Esophagus mucosa (tissue), 1 donor: ENCODE measurements around the gene ORC5. TPM values are rescaled to one million over a fixed set of nuclear protein-coding genes. Genes with fewer than 3 reads are reported as not detected.
"Not testable (repeated sequence)": the region's sequence is repeated elsewhere in the genome, so short reads cannot be mapped to it uniquely, and the experiment has no call there.

ENCODE experiments used
- ATAC-seq: fragments of 200-7000 bp; cut with Tn5 transposase; one replicate; pipeline ENCODE4 v1.9.1; 2020
- total RNA-seq: library from RNA; stranded (reverse); gene quantifications from one replicate; pipeline ENCODE4 v1.2.4, GENCODE V29; 2023
- donor health status: DM: yes; HTN: yes; CAD: no.

Gene ORC5
- total RNA-seq, 1 donor from 2014 or later, result 15.9 TPM

- no peak for ATAC-seq
Observed at GRCh38 chr7:104185346-104185745, 22.5 kb downstream of the ORC5 start.

DNA sequence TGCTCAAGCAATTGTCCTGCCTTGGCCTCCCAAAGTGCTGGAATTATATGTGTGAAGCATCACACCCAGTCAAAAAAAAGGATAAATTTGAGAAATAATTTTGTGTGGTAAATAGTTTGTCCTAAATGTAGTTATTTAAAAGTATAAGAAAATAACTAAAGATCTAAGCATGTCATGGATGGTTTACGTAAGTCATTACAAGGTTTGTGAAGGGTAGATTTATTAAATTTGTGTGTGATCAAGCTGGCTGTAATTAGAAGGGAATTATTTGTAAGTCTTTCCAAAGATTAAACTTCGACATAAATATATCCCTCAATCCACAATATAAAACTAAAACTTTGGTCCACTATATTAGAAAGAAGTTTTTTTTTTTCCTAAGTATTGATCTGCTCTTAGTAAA, 28.6 kb downstream of the ORC5 start:
- no peak for ATAC-seq

GRCh38 chr7:104177565-104178083, 30.2 kb downstream of the ORC5 start:
- not testable (repeated sequence) for ATAC-seq

DNA sequence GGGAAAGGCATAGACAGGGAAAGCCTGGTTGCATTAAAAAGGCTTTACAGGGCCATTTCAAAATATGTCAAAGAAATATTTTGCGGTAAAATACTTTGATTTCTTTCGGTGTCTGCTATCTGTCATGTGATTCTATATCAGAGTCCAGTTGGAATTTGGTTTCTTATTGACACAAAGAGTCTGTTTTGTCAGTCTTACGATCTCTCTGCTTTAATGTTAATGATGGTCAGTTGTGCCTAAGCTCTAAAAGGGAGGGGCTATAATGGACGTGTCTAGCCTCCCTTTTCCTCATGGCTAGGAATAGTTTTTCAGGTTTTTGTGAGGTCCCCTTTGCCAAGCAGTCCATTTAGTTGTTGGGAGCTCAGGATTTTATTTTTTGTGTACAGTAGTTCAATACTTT, 31.5 kb downstream of the ORC5 start:
- ATAC-seq, result no peak

DNA sequence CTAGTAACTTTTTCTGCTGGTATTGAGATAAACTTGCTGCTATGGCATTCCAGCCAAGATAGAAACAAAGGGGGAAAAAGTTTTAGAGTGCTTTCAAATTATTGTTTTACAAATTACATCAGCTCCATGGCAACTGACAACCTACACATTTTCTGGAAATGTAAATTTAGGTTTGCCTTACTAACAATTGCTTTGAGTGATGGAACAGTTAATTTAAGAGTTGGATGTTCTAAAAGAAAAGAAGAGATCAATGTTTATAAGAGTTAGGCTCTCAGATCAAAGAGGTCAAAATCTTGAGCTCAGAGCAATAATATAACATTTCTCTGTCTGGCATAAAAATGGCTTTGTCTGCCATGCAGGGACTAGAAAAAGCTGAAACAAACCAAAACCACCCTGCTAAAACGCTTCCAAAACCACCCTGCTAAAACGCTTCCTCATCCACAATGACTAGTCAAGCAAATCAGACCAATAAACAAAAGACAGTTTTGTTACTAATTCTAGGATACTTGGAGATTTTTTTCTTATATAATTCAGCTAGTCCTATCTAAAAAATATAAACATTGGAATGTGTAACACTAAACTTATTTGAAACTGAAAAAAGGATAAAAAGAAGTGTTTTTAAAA, 32.3 kb downstream of the ORC5 start:
- no peak for ATAC-seq

DNA sequence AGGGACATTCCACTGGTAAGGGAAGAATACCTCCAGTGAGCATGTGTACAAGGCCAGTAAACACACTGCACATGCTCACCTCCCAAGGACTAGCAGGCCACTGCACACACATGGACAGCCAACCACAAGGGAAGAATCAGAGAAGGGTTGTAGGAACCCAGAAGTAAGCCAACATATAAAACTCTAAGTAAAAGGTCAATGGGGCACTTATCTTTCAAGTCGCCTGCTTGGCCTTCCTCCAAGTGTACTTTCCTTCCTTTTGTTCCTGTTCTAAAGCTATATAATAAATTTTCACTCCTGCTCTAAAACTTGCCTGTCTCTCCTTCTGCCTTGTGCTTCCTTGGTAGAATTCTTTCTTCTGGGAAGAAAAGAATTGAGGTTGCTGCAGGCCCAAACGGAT, 33.0 kb downstream of the ORC5 start:
- no peak for ATAC-seq

GRCh38 chr7:104162081-104162480, 45.7 kb downstream of the ORC5 start:
- no peak for ATAC-seq

DNA sequence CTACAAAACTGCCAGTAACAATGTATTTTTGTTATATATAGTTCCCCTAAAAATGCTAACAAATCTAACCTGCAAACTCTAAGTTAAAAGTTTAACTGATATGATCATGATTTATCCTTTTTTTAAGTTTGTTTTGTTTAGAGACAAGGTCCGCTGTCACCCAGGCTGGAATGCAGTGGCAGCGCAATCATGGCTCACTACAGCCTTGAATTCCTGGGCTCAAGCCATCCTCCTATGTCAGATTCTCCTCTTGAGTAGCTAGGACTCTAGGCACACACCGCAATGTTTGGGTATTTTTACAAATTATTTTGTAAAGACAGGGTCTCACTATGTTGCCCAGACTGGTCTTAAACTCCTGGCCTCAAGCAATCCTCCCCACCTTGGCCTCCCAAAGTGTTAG, 46.6 kb downstream of the ORC5 start:
- ATAC-seq, result no peak

GRCh38 chr7:104160375-104160774, 47.4 kb downstream of the ORC5 start:
- no peak for ATAC-seq

GRCh38 chr7:104156842-104157277, 51.0 kb downstream of the ORC5 start:
- no peak for ATAC-seq

DNA sequence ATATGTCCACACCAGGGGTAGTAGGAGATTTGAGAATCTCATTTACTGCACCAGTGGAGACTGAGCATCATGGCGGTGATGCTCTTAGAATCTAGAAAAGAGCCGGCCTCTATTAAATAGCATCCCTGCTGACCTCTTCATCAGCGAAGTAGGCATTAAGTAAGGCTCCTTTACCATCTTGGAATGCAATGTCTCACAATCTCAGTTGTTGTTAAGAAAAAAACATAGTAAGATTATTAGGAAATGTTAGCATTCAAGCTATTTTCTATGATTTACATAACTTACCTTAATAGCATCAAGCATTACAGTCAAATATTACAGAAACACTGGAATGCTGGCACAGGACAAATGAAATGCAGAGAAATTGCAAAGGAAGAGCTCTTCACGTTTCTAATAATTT, 54.5 kb downstream of the ORC5 start:
- ATAC-seq, result no peak

GRCh38 chr7:104152468-104152867, 55.3 kb downstream of the ORC5 start:
- ATAC-seq, result no peak

GRCh38 chr7:104150470-104150869, 57.3 kb downstream of the ORC5 start:
- ATAC-seq, result no peak

DNA sequence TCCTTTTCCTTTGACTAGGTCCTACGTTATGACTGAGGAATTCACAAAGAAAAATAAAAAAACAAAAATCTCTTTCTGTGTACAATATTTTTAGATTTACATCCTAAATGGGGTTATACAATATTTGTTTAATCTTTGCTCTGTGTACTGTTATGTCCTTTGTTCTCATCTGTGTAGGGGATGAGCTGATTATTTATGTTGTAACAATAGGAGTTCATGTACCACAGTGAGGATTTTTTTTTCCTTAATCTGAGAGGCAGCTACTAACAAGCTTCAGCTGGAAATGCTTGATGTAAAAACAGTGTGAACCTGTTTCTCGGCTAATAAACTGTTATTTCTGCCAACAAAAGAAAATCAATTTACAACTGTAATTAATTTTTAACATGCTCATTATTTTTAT, 58.0 kb downstream of the ORC5 start:
- ATAC-seq, result no peak

DNA sequence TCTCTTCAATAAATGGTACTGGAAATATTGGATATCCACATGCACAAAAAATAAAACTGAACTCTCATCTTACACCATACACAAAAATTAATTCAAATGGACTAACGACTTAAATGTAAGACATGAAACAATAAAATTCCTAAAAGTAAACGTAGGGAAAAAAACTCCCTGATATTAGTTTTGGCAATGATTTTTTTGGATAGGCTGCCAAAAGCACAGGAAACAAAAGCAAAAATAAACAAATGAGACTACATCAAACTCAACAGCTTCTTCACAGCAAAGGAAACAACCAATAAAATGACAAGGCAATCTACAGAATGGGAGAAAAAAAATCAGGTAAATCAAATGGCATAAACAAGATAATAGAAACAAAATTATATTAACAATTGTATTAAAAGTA, 65.7 kb downstream of the ORC5 start:
- no peak for ATAC-seq

DNA sequence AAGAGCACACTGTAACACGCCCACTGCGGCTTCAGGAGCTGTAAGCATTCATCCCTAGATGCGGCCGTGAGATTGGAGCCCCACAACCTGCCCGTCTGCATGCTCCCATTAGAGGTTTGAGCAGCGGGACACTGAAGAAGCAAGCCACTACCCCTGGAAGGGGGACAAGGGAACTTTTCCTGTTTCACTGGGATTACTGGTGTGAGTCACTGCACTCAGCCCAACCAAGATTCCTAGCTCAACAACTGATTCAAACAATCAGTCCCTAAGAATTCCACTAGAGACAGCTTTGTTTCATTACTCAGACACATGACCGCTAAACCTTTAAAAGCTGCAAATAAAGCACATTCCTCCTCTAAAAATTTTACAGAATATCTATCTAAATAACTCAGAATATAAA, 69.8 kb downstream of the ORC5 start:
- ATAC-seq, result no peak

GRCh38 chr7:104137511-104137910, 70.3 kb downstream of the ORC5 start:
- no peak for ATAC-seq

- no peak for ATAC-seq
Observed at GRCh38 chr7:104136981-104137380, 70.8 kb downstream of the ORC5 start.

- no peak for ATAC-seq
Observed at GRCh38 chr7:104136561-104136960, 71.3 kb downstream of the ORC5 start.

DNA sequence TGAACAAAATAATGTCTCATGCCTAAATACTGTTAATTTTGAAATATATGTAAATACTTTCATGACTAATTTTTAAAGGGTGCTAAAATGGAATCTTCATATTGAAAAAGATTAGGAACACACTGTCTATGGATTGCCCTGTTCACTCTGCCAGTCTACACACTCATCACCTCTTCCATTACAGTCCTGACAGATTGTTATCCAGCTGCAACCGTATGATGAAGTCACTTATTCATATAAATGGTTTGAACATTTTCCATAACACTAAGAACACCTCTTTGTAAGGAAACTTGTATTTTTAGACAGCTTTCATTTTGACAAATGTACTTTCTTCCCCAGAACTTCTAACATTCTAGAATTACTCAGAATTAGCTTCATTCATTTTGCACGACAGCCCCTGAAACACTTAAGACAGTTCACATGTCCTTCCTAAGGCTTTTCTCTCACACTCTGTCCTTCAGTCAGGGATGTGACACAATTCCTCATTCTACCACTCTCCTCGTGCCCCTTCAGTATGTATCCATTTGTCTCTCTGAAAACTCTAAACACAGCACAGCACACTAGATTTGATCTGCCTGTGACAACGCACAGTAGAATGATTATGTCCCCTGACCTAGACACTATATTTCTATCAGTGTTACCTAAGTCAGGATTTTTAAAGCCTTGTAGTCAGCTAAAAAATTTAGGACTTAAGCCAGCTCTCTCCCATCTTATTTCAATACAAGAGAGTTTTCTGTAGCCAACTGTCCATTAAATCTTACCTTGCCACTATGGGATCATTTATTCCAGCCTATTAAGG, 71.9 kb downstream of the ORC5 start:
- no peak for ATAC-seq

GRCh38 chr7:104133238-104133637, 74.6 kb downstream of the ORC5 start:
- no peak for ATAC-seq

DNA sequence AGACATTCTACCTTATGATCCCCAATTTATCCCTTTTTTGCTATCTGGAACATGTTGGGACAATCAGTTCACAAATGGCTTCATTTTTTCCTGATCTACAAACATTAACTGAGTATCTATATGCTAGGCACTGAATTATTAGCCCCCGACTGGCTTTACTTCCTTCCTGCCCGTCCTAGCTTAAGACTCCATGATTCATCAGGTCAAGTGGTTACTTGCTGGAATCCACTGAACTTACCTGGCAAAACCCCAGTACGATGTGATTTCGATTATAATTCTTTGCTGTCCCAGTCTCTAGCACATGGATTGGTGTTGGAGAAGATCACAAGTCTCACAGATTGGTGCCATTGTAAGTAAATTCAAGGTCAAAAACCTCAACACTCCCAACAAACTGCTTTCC, 77.1 kb downstream of the ORC5 start:
- peak; percentile 33 for ATAC-seq

DNA sequence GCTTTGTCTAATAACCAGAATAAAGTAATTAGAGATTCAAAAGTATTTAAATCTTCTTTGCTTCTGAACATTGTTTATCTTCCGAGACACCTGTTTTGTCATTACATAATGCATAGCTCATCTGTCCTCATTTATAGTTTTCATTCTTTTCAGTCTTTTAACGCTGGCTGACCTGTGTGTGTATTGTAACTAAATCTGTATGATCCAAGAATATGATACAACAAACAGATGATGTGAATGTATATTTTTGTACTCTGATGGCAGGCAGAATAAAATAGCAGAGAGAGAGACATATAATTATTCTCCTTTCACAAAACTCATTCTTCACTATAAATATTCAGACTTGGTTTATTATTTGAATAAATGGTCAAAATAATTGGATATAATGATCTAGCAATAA, 80.6 kb downstream of the ORC5 start:
- ATAC-seq, result no peak

DNA sequence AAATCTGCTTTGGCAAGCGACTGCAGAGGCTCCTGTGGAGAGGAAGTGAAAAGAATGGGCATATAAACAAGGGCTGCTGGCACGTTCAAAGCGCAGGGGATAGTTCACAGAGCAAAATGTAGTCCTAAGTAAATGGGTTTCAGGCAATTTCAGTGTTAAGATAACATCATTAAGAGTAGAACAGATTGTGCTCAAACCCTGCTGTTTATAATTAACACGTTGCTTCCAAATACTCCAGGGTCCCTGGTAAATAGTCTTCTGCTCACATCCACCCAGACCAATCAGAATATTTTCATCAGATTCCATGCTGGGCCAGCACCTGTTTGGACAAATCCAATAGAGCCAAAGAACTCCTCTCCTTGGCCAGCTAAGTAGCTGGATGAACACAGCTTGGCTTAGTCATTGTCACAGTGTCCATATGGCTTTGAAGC, 81.4 kb downstream of the ORC5 start:
- no peak for ATAC-seq
